Astrocyte (in vitro differentiated cells and primary cell): Measurements from ENCODE around the gene SSH2.

Experiments used
- CTCF ChIP-seq: IDR thresholded peaks from 2 replicates; pipeline ENCODE4 v1.5.1; 2011; ENCODE audit warnings: low read depth, mild to moderate bottlenecking, inconsistent platforms, low read length, moderate library complexity; ENCODE audit not compliant: insufficient read depth
- EZH2 ChIP-seq: IDR thresholded peaks from 2 replicates; pipeline ENCODE4 v1.6.1; 2012; ENCODE audit warnings: mild to moderate bottlenecking, low read length, inconsistent platforms; ENCODE audit not compliant: insufficient read depth

- TF ChIP-seq CTCF (no peak), EZH2 (no peak)
Observed at GRCh38 chr17:29716566-29716965, 213.5 kb downstream of the SSH2 start.
